ENCODE data around the gene CRYAA. TPM values are rescaled to one million over a fixed set of nuclear protein-coding genes. Genes with fewer than 3 reads are reported as not detected.
"Not testable (repeated sequence)": the region's sequence is repeated elsewhere in the genome, so short reads cannot be mapped to it uniquely, and the experiment has no call there.

The CRYAA gene, protein sequence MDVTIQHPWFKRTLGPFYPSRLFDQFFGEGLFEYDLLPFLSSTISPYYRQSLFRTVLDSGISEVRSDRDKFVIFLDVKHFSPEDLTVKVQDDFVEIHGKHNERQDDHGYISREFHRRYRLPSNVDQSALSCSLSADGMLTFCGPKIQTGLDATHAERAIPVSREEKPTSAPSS
- not detected in 2 replicates for total RNA-seq (2014; rRNA removed; shearing (Covaris generic))

DNA sequence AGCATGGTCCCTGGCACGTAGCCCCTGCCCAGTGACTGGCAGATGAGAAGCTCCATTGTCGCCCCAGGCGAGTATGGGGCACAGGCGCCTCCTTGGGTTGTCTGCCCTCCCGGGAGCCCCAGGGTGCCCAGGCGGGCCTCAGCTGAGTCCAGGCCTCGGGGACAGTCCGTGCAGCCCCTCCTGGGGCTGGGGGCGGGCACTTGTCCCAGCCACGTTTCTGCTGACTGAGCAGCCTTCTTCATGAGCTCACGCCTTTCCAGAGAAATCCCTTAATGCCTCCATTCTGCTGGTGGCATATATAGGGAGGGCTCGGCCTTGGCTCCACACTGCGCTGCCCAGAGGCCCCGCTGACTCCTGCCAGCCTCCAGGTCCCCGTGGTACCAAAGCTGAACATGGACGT lies at the start of gene CRYAA:
Gene CRYAA (plus strand): TSS at position 301 of the 400 bp plus-strand sequence. CDS start 92 bp downstream, at position 393.
- DNase-seq (ENCODE audit: low read depth): not testable (repeated sequence)

DNA sequence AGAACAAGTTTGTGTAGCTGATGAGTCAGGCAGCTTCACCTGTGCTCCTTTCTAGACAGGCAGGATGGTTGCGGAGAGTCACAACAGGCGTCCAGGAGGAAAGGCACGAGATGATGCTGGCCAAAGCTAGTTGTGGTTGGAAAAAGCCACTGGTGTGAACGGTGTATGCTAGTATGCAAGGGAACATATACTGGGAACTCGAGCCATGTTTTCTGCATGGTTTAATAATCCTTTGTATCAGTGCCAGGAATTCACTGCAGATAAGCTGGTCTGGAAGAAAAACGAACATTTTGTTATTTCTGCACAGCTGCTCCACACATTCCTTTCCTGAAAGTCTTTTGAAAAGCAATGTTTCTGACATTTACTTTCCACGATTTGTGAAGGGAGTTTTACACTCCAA lies 38.7 kb upstream of the CRYAA start:
- not testable (repeated sequence) for DNase-seq (ENCODE audit: low read depth)

DNA sequence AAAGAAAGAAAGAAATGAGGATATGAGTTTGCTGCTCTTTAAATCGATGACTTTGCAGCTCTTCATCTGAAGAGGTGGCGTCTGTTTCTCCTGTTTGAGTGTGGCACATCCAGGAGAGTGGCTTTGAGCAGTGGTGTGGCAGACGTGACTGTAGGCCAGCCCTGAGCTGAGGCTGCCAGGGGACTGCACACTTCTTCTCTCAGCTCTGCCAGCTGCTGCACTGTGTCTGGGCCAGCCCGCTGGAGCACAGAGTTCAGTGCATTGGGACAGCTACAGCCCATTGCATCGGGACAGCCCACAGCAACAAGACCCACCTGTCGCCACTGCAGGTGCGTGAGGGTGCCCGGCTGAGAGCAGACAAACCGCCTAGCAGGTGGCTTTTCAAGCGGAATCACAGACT lies 34.3 kb upstream of the CRYAA start:
- not testable (repeated sequence) for DNase-seq (ENCODE audit: low read depth)

DNA sequence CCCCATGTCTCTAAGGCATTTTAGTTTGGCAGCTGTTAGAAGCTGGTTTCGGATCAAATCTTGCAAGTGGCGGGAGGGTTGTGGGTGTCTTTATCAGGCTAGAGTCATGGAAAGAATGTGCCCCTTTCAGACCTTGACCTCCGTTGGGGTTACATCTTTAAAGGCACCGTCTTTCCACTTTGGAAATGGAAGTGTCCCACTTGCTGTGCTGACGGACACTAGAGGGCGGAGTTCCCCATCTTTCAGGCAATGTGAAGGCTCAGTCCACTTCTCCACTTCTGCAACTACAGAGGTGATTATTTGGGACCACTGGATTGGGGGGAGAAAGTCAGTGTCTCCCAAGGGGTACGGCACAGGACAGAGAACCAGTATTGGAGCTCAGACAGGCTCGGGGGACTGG lies 29.9 kb upstream of the CRYAA start:
- DNase-seq (ENCODE audit: low read depth): not testable (repeated sequence)

DNA sequence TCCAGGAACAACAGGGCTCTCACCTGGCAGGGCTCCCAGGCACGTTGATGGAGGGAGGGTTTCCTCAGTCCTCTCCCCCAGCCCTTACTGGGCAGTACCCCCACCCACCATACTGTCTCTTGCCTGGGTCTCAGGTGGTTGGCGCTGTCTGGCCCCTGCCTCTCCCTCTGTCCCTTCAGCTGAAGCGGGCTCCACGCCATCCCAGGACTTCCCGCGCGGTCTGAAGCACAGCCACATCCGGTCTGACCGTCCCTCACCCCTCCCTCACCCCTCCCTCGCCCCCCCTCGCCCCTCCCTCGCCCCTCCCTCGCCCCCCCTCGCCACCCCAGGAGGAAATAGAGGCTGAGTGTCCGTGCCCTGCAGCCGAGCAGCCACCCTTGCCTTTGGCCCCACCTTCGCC lies 27.4 kb upstream of the CRYAA start:
- DNase-seq (ENCODE audit: low read depth): not testable (repeated sequence)

DNA sequence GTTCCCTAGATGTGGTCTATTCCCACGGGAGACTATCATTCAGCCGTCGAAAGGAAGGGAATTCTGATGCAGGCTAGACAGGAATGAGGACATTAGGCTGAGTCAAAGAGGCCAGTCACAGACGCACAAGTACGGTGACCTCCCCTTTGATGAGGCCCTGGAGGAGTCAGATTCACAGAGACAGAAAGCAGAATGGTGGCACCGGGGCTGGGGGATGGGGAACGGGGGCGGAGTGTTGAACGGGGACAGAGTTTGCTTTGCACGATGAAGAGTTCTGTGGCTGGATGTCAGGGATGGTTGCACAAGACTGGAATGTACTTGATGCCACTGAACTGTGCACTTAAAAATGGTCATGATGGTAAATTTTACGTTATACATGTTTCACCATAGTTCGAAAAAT lies 22.2 kb upstream of the CRYAA start:
- DNase-seq (ENCODE audit: low read depth): not testable (repeated sequence)

DNA sequence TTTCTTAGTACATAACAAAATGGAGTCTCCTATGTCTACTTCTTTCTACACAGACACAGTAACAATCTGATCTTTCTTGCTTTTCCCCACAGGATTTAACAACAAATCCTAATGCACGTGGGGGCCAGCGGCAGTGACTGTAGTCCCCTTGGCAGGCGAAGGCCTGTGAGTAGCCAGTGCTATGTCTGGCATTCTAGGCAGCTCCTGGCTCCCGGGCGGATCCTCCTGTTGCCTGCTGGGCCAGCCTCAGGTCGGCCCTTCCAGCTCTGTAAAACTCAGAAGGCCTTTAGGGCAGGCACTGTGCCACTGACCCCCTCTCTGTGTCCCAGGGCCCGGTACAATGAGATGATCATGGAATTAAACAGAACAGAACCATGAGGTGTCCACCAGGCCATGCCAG lies 20.8 kb upstream of the CRYAA start:
- DNase-seq (ENCODE audit: low read depth): not testable (repeated sequence)

DNA sequence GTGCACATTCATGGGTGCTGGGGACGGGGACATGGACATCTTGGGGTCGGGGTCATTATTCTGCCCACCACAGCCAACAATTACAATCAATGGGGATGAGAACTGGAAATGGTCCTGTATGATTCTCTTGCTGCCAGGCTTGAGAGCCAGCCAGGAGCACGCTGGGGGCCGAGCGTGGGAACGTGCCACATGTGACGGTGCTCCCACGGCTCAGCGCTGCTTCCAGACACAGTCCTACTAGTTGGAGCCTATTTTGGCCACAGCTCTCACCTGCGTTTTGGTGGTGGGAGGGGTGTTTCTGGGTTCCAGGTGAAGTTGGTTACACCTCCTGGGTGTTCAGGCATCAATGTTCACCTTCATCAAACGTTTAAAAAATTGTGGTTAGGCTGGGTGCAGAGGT lies 19.5 kb upstream of the CRYAA start:
- not testable (repeated sequence) for DNase-seq (ENCODE audit: low read depth)

DNA sequence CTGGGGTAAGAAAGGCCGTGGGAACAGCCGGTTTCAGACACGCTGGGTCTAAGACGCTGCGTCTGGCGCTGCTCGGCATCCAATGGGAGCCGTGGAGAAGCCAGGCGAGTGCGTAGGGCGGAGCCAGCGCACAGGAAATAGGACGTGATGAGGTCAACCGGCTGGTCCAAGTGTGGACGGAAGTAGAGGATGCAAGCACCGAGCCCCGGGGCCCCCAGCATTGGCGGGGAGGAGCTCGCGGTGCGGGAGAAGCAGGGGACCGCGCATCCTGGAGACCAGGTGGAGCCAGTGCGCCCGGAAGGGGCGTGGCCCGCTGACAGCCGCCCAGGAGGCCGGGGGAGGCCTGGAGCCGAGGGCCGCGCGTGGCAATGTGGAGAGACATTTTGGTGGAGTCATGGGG lies 15.2 kb upstream of the CRYAA start:
- DNase-seq (ENCODE audit: low read depth): not testable (repeated sequence)

DNA sequence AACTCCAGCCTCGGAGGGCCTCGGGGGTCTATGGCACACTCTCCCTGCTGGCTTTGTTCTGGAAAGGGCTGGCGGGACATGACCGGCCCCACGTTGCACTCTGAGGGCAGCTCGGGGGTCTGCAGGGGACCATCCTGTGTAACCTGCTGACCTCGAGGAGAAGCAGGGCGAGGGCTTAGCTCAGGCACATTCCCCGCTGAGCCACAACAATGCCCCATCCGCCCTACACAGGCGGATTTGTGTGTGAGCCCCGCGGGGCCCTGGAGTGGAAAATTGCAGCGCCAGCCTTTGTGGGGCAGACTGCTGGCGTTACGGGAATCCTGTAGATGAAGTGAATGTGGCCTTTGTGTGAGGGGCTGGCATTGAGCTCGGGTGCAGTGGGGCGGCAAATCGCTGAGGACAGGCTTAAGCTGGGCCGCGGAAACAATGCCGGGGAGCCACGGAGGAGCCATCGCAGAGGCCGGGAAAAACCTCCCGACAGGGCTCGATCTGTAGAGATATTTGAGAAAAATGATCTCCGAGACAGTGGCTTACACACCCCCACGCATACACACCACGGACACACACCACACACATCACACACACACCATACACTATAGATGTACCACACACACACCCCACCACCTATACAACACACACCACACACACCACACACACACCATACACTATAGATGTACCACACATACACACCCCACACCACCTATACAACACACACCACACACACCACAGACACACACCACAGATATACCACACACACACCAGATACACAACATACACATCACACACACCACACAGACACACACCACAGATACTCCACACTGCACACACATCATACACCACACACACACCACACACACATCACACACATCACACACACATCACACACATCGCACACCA lies 9.3 kb upstream of the CRYAA start:
- DNase-seq (ENCODE audit: low read depth): not testable (repeated sequence)

DNA sequence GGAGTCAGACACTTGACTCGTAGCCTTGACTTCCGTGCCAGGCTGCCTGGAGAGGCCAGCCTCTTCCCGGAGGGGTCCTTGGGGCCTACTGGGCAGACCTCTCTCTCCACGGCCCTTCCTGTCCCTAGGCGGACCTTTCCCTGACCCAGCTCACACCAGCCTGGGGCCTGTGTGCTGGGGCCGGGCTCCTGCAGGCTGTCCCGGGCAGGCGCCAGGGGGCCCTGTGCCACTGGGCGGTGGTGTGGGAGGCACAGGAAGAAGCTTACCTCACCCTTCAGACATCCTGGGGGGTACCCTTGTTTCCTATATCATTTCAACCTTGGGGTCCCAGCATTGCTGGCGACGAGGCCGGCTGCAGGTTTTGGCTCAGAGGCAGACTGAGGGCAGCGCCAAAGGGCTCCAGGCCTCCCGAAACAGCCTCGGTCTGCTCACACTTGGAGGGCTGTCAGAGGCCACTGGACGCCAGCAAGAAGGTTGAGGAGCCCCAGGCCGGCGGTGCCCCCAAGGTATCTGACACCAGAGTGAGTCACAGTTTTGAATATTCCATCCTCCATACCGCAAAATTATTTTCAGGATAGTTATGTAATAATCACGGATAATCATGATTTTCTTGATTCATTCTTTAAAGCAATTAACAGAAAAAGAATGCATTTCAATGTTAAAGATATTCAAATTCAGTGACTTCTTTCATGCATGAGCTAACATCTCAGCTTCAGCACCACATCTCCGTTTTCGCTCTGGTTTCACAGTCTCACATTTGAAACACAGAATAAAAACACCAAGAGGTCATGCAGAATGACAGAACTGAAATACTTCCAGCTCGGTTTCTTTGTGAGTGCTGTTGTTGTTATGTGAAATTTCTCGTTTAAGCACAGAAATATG lies 6.7 kb upstream of the CRYAA start:
- not testable (repeated sequence) for DNase-seq (ENCODE audit: low read depth)

DNA sequence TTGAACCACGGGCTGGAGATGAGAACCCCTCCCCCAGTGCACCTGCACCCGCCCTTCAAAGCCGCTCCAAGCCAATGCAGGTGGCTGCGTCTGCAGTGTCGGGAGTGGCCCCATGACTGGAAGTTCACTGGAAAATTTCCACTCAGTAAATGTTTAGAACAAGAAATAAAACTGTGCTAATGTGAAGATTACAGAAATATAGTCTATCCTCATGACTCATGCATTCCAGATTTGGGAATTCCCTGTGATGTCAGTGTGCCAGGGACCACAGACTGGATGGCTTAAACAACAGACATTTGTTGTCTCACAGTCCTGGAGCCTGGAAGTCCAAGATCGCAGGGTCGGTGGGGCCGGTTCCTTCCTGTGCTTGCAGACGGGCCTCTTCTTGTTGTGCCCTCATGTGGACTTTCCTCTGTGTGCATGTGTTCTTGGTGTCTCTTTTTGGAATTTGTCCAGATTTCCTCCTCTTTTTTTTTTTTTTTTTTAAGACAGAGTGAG lies 6.1 kb upstream of the CRYAA start:
- not testable (repeated sequence) for DNase-seq (ENCODE audit: low read depth)

DNA sequence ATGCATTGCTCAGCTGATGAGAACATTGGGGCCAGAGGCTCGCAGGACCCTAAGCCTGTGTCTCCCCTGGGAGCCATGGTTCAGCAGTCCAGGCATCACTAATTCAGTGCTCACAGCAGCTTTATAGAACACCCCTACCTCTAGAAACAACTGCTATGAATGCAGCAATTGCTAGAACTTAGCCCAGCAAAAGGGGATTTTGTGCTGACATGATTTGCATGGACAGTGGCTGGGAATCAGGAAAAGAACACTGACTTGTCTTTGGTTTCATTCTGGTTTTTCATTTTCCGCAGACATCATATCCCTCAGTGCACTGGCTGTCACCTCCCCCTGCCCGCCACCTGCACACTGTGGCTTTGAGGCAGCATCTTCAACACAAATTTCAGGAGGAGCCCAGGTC lies 4.0 kb upstream of the CRYAA start:
- DNase-seq (ENCODE audit: low read depth): not testable (repeated sequence)

DNA sequence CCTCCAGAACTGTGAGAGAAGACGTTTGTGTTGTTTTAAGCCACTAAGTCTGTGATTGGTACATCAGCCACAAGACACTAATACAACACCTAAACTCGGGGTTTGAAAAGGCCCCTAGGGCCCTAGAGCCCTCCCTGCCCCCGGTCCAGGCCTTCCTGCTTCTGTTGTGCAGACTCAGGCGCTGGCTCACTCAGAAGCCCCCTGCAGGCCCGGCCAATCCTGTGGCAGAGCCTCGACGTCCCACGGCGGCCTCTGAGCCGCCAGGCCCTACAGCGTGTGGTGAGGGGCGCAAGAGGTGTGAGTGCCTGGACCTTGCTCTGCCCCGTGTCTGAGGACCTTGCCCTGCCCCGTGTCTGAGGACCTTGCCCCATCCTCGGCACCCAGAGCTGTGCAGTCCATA lies 3.1 kb upstream of the CRYAA start:
- not testable (repeated sequence) for DNase-seq (ENCODE audit: low read depth)

DNA sequence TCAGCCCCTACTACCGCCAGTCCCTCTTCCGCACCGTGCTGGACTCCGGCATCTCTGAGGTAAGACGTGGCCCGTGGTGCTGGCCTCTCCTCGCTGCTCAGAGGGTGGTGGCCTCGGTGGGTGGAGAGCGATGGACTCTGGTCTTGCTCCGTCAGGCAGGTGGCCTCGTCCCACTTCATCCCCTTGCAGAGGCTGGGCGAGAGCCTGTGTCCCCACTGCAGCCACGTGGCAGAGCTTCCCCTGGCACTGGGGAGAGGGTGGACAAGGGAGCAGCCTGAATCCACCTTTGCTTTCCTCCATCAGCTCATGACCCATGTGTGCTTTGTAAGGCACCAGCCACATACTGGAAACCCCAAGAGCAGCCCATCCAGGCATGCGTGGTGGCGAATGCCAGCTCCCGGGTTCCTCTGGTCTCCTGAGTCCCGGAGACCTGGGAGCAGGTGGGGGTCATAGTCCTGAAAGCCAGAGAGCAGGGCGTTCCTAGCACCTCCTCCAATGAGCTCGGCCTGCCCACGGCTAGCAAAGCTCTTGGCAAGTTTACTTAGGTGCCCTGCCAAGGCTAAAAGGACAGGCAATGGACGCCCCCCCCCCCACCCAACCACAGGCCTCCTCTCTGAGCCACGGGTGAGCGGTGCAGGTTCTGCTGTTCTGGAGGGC lies 550 bp downstream of the CRYAA start:
- not testable (repeated sequence) for DNase-seq (ENCODE audit: low read depth)

DNA sequence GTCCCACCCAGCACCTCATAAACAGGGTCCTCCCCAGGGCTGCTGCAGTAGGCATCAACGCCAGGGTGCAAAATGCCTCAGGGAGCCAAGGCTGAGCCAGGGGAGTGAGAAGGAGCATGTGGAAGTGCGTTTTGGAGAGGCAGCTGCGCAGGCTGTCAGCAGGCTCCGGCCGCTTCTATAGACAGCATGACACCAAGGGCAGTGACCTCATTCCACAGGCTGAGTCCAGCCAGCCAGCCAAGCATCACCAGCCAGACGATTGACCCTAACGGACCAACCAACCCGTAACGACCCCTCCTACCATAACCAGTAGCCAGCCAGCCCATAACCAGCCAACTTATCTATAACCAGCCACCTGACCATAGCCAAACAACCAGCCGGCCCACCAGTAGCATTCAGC lies 1.1 kb downstream of the CRYAA start:
- not testable (repeated sequence) for DNase-seq (ENCODE audit: low read depth)

DNA sequence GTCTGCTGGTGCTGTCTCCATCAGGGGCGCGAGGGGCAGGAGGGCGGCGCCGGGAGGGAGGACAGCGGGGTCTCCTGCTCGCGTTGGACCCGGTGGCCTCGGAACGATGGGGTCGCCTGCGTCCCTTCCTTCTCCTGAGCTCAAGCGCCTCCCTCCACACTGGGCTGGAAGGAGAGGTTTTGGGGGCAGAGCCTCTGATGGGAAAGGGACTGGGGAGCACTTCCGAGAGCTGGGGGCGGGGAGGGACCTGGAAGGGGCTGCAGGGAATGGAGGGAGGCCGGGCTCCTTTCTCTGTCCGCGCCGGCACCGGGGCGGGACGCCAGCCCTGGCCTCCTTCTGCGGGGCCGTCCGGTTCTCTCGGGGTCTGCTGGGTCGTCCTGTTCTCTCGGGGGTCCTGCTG lies 4.0 kb downstream of the CRYAA start:
- not testable (repeated sequence) for DNase-seq (ENCODE audit: low read depth)

DNA sequence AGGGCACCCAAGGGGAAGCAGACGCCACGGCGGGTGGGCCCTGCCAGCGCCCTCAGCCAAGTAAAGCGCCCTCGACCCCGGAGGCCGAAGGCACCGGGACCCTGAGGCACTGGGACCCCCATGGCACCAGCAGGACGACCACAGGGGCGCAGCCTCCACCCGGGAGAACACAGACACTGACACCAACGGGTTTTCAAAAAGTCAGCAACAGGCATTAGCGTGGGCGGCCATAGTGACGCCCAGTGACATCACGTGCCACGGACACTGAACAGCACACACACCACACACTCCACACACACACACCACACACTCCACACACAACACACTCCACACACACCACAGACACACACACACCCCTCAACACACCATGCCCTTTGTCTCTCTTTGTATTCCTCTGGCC lies 4.6 kb downstream of the CRYAA start:
- not testable (repeated sequence) for DNase-seq (ENCODE audit: low read depth)

DNA sequence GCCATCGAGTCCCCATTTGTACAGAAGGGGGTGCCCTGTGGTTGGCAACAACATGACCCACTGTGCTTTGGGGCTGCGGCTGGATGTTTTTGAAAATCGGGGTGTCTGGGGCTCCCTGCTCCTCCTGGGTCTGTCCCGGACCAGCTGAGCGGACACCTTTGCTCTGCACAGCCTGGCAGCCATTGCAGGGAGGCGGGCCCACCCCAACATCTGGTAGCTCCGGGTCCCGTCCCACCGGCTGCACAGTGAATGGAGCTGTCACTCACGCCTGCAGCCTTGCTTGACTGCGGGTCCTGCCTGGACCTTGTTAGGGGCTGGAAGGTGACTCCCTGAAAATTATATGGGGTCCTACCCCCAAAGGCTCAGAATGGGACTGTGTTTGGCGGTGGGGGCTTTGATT lies 5.1 kb downstream of the CRYAA start:
- DNase-seq (ENCODE audit: low read depth): not testable (repeated sequence)

DNA sequence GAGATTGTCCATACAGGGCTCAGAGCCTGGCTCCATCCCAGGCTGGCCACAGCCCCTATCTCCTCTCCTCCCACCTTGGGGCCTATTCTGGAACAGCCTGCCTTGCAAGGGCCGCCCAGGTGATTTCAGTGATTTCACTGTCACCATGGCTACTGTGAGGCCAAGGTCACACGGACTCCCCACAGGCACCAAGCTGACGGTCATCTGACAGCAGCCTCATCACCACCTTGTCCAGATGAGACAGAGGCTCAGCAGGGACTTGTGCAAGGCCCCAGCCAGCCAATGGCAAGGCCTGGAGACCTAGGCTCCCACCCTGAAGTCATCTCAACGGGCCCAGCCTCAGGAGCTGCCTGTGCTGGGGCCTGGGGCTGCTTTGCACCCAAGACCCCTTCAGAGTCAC lies 6.2 kb downstream of the CRYAA start:
- DNase-seq (ENCODE audit: low read depth): not testable (repeated sequence)

DNA sequence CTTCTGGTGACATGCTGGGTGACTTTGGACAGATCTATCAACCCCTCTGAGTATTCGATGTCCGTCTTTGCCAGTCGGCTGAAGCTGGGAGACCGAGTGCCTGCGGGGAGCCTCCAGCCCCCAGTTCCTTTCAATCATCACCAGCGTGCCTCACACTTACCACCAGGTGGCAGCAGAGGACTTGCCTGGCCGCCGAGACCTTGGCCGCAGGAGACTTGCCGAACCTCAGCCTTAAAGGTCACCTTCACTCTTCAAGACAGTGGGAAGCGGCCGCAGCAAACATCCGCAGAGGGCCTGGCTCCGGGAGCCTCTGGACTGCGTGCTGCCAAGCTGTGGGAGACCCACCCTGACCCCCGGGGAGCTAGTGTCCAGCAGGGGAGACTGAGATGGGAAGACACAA lies 7.8 kb downstream of the CRYAA start:
- not testable (repeated sequence) for DNase-seq (ENCODE audit: low read depth)

Data from M059J (cell line).